ENCODE data around the gene ZBTB20.

DNA sequence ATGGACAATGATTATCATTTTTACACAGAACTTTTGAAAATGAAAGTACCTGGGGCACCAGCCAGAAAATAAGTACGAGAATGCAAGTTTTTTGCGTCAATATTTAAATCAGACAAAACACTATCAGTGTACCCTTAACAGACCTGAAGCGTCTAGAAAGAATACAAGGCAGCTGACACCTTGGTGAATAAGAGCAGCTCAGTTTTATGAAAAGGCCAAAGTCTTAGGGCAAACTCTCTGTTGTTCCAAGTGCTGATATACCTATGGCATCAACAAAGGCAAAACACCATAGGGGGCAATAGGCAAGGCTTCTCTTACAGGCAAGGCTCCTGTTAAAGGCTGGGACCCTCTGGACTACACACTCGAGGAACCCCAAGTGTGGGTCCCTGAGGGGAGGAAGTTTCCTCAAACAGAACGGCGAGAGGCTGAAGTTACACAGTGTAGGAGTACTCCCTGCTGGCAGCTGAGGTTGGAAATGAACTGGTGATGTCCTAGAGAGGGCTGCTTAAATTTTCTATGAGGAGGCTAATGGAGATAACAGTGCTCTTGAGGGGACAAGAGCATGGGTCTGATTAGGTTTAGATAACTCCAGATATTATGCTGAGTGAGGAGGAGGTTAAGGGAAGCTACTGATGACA lies 562.2 kb downstream of the ZBTB20 start:
- TF ChIP-seq, protein P1, sequence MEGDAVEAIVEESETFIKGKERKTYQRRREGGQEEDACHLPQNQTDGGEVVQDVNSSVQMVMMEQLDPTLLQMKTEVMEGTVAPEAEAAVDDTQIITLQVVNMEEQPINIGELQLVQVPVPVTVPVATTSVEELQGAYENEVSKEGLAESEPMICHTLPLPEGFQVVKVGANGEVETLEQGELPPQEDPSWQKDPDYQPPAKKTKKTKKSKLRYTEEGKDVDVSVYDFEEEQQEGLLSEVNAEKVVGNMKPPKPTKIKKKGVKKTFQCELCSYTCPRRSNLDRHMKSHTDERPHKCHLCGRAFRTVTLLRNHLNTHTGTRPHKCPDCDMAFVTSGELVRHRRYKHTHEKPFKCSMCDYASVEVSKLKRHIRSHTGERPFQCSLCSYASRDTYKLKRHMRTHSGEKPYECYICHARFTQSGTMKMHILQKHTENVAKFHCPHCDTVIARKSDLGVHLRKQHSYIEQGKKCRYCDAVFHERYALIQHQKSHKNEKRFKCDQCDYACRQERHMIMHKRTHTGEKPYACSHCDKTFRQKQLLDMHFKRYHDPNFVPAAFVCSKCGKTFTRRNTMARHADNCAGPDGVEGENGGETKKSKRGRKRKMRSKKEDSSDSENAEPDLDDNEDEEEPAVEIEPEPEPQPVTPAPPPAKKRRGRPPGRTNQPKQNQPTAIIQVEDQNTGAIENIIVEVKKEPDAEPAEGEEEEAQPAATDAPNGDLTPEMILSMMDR (conservative IDR thresholded peaks at IDR 0.05 in 1 of 2, IDR thresholded peaks at IDR 0.05 in 1 of 2; ENCODE audit: low read depth in 1 of 2, low read length in 2 of 2), result no peak
- no peak for TF ChIP-seq EZH2 (IDR thresholded peaks at IDR 0.05; ENCODE audit: low read length, missing control alignments)
